Transverse colon (tissue), 4 donors: ENCODE measurements around the gene TIMM8A.
A peak's percentile ranks its signal among the peaks of the same experiment; 100 is the strongest.

Experiments
- CTCF ChIP-seq, 5 experiments: fragments of 200-600 bp in 3 of 5; fragments of 450-650 bp in 2 of 5; sonication (generic) in 3 of 5; IDR thresholded peaks; 1 replicate in 2 of 5; 2 replicates in 3 of 5; pipeline ENCODE4 v1.5.1; 2016 to 2017; ENCODE audit warnings: antibody characterized with exemption in 5 of 5, inconsistent platforms in 3 of 5, mild to moderate bottlenecking in 2 of 5, moderate library complexity in 1 of 5
- POLR2AphosphoS5 ChIP-seq, 3 donors: sonication (generic); formaldehyde crosslinking; IDR thresholded peaks; one replicate each; pipeline ENCODE4 v1.6.1; 2016; ENCODE audit warnings: antibody characterized with exemption in 3 of 3

GRCh38 chrX:101385795-101386541 lies 37.4 kb upstream of the TIMM8A start, which contains the start of gene BTK:
- TF ChIP-seq CTCF (IDR thresholded peaks at IDR 0.05) (no peak), POLR2AphosphoS5 (IDR thresholded peaks at IDR 0.05) (peak in 1 of 3 donors; percentile 22)
